HepG2 (cell line): ENCODE data around the gene MRPS25. TPM values are rescaled to one million over a fixed set of nuclear protein-coding genes. Genes with fewer than 3 reads are reported as not detected.
A peak's percentile ranks its signal among the peaks of the same experiment; 100 is the strongest.

Experiments used
- ARID2 ChIP-seq: sonication (generic); formaldehyde crosslinking; IDR thresholded peaks from 2 replicates; pipeline ENCODE4 v1.8.1; 2022; ENCODE audit warnings: mild to moderate bottlenecking, missing genetic modification reagents, borderline replicate concordance
- ELF1 ChIP-seq: sonication (generic); formaldehyde crosslinking; IDR thresholded peaks from 2 replicates; pipeline ENCODE4 v1.4.0; 2020; ENCODE audit warnings: missing genetic modification reagents
- GLI4 ChIP-seq: sonication (generic); formaldehyde crosslinking; IDR thresholded peaks from 2 replicates; pipeline ENCODE4 v1.5.1; 2020; ENCODE audit warnings: missing genetic modification reagents, mild to moderate bottlenecking, moderate library complexity, borderline replicate concordance
- ISX ChIP-seq: sonication (generic); formaldehyde crosslinking; conservative IDR thresholded peaks from 2 replicates; pipeline ENCODE4 v1.5.0; 2020; ENCODE audit warnings: missing genetic modification reagents
- KAT2B ChIP-seq: fragments of 150-350 bp; IDR thresholded peaks from 2 replicates; pipeline ENCODE4 v1.6.1; 2014; ENCODE audit warnings: low read depth, low read length, borderline replicate concordance
- MATR3 ChIP-seq: sonication (generic); formaldehyde crosslinking; IDR thresholded peaks from 2 replicates; pipeline ENCODE4 v1.4.0; 2020; ENCODE audit warnings: missing genetic modification reagents
- NBN ChIP-seq: fragments of 450-650 bp; conservative IDR thresholded peaks from 2 replicates; pipeline ENCODE4 v1.6.1; 2017
- NPAS2 ChIP-seq: sonication (generic); formaldehyde crosslinking; IDR thresholded peaks from 2 replicates; pipeline ENCODE4 v1.8.0; 2022; ENCODE audit warnings: mild to moderate bottlenecking, missing genetic modification reagents, borderline replicate concordance
- TARDBP ChIP-seq: sonication (generic); formaldehyde crosslinking; IDR thresholded peaks from 2 replicates; pipeline ENCODE4 v1.8.0; 2022; ENCODE audit warnings: mild to moderate bottlenecking, missing genetic modification reagents
- TBL1XR1 ChIP-seq: fragments of 150-350 bp; IDR thresholded peaks from 2 replicates; pipeline ENCODE4 v1.6.1; 2014; ENCODE audit warnings: borderline replicate concordance, low read length; ENCODE audit not compliant: partially characterized antibody
- ZNF337 ChIP-seq: sonication (generic); formaldehyde crosslinking; IDR thresholded peaks from 2 replicates; pipeline ENCODE4 v1.5.1; 2020; ENCODE audit warnings: missing genetic modification reagents, low read depth, mild to moderate bottlenecking, borderline replicate concordance
- ZNF432 ChIP-seq: sonication (generic); formaldehyde crosslinking; IDR thresholded peaks from 2 replicates; pipeline ENCODE4 v1.5.0; 2020; ENCODE audit warnings: missing genetic modification reagents, mild to moderate bottlenecking, borderline replicate concordance
- ZNF615 ChIP-seq: sonication (generic); formaldehyde crosslinking; IDR thresholded peaks from 2 replicates; pipeline ENCODE4 v1.5.0; 2020; ENCODE audit warnings: mild to moderate bottlenecking, missing genetic modification reagents, borderline replicate concordance
- ZSCAN29 ChIP-seq: sonication (generic); formaldehyde crosslinking; conservative IDR thresholded peaks from 2 replicates; pipeline ENCODE4 v1.4.0; 2020; ENCODE audit warnings: mild to moderate bottlenecking, missing genetic modification reagents
- polyA plus RNA-seq, 8 experiments: library from polyadenylated mRNA; depleted of rRNA in 3 of 8; stranded (reverse) in 7 of 8; unstranded in 1 of 8; fragments of >200 nt; fragmentation: Illumina TruSeq in 4 of 8; extraction: Trizol in 4 of 8; gene quantifications; 2 replicates each; pipeline versions ENCODE4 v1.2.1 to v1.2.3, GENCODE V29; 2011 to 2016; ENCODE audit warnings: low read depth in 4 of 8, missing spikeins in 1 of 8, mixed read lengths in 1 of 8; ENCODE audit not compliant: insufficient read depth in 1 of 8
- total RNA-seq, 5 experiments: library from RNA; depleted of rRNA; stranded (reverse); fragments of >200 nt; fragmentation: Illumina TruSeq; extraction: Trizol; gene quantifications; 2 replicates each; pipeline ENCODE4 v1.2.3, GENCODE V29; 2016; ENCODE audit warnings: low read depth in 1 of 5
- TF ChIP-seq, protein P1 (sequence below): sonication (generic); formaldehyde crosslinking; IDR thresholded peaks from 2 replicates; pipeline ENCODE4 v1.5.0; 2020; ENCODE audit warnings: mild to moderate bottlenecking, missing genetic modification reagents
- TF ChIP-seq, protein P2 (sequence below): sonication (generic); formaldehyde crosslinking; IDR thresholded peaks from 2 replicates; pipeline ENCODE4 v1.8.0; 2022; ENCODE audit warnings: mild to moderate bottlenecking, missing genetic modification reagents, borderline replicate concordance
- TF ChIP-seq, protein P3 (sequence below), 2 experiments: IDR thresholded peaks; 2 replicates each; pipeline ENCODE4 v1.6.1; 2011 to 2012; ENCODE audit warnings: low read length in 2 of 2, borderline replicate concordance in 1 of 2, low read depth in 1 of 2, mild to moderate bottlenecking in 1 of 2, moderate library complexity in 1 of 2
- TF ChIP-seq, protein P4 (sequence below): sonication (generic); formaldehyde crosslinking; IDR thresholded peaks from 2 replicates; pipeline ENCODE4 v1.4.0; 2020; ENCODE audit warnings: mild to moderate bottlenecking, missing genetic modification reagents, borderline replicate concordance
- TF ChIP-seq, protein P5 (sequence below): IDR thresholded peaks from 2 replicates; pipeline ENCODE4 v1.6.1; 2016; ENCODE audit warnings: low read depth, borderline replicate concordance

The MRPS25 gene
- total and polyA plus RNA-seq, 2 of the 13 experiments (the other 11 are each of a cell fraction or from before 2014, with no cell fraction given): 60.1 to 74.3 TPM

DNA sequence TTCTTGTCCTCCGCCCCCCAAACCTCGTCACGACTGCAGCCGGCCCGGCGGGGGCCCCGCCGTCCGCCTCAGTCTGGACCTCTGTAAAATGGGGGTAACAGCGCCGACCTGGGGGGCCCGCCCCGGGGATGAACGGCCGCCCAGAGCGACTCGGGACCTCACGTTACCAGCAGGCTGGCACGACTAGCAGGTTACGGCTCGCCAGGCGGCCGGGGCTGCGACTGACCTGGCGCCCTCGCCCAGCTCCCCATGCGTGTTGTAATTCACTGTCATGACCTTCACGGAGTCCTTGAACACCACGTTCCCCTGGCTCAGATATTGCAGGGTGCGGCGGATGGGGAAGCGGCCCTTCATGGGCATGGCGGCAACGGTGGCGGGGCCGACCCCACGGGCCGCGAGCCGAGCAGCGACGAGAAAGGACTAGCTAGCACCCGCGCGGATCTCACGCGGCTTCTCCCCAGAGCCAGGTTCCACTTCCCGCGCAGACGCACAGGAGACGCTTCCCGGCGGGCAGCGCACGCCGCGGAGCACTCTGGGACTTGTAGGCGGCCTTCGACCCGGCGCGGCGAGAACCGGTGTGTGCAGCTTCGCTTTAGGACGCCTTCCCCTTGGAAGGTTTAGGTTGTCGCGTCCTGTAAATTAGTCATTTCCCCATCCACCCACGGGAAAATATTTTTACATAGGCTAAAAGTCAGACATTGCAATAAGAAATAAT, at the start of gene MRPS25 (continued):
- TF ChIP-seq, protein P1, sequence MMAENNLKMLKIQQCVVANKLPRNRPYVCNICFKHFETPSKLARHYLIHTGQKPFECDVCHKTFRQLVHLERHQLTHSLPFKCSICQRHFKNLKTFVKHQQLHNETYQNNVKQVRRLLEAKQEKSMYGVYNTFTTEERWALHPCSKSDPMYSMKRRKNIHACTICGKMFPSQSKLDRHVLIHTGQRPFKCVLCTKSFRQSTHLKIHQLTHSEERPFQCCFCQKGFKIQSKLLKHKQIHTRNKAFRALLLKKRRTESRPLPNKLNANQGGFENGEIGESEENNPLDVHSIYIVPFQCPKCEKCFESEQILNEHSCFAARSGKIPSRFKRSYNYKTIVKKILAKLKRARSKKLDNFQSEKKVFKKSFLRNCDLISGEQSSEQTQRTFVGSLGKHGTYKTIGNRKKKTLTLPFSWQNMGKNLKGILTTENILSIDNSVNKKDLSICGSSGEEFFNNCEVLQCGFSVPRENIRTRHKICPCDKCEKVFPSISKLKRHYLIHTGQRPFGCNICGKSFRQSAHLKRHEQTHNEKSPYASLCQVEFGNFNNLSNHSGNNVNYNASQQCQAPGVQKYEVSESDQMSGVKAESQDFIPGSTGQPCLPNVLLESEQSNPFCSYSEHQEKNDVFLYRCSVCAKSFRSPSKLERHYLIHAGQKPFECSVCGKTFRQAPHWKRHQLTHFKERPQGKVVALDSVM: 0 out of 2 replicates have a peak, but pooled peaks have one; percentile 22
- TF ChIP-seq, protein P2, sequence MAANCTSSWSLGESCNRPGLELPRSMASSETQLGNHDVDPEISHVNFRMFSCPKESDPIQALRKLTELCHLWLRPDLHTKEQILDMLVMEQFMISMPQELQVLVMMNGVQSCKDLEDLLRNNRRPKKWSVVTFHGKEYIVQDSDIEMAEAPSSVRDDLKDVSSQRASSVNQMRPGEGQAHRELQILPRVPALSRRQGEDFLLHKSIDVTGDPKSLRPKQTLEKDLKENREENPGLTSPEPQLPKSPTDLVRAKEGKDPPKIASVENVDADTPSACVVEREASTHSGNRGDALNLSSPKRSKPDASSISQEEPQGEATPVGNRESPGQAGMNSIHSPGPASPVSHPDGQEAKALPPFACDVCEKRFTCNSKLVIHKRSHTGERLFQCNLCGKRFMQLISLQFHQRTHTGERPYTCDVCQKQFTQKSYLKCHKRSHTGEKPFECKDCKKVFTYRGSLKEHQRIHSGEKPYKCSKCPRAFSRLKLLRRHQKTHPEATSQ (CRISPR knock-in tag): no peak
- TF ChIP-seq ISX (CRISPR knock-in tag) (no peak), MATR3 (CRISPR knock-in tag) (no peak), NBN (no peak), TBL1XR1 (no peak), GLI4 (no peak), ELF1 (peak; percentile 86), ZNF432 (CRISPR knock-in tag) (no peak), ZSCAN29 (0 out of 2 replicates have a peak, but pooled peaks have one; percentile 68), ZNF337 (CRISPR knock-in tag) (no peak), ZNF615 (no peak), ARID2 (CRISPR knock-in tag) (no peak), KAT2B (no peak), NPAS2 (CRISPR knock-in tag) (no peak), TARDBP (CRISPR knock-in tag) (0 out of 2 replicates have a peak, but pooled peaks have one; percentile 65)
- TF ChIP-seq, protein P3, sequence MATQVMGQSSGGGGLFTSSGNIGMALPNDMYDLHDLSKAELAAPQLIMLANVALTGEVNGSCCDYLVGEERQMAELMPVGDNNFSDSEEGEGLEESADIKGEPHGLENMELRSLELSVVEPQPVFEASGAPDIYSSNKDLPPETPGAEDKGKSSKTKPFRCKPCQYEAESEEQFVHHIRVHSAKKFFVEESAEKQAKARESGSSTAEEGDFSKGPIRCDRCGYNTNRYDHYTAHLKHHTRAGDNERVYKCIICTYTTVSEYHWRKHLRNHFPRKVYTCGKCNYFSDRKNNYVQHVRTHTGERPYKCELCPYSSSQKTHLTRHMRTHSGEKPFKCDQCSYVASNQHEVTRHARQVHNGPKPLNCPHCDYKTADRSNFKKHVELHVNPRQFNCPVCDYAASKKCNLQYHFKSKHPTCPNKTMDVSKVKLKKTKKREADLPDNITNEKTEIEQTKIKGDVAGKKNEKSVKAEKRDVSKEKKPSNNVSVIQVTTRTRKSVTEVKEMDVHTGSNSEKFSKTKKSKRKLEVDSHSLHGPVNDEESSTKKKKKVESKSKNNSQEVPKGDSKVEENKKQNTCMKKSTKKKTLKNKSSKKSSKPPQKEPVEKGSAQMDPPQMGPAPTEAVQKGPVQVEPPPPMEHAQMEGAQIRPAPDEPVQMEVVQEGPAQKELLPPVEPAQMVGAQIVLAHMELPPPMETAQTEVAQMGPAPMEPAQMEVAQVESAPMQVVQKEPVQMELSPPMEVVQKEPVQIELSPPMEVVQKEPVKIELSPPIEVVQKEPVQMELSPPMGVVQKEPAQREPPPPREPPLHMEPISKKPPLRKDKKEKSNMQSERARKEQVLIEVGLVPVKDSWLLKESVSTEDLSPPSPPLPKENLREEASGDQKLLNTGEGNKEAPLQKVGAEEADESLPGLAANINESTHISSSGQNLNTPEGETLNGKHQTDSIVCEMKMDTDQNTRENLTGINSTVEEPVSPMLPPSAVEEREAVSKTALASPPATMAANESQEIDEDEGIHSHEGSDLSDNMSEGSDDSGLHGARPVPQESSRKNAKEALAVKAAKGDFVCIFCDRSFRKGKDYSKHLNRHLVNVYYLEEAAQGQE (IDR thresholded peaks at IDR 0.05; ENCODE audit: borderline replicate concordance in 1 of 2, low read depth in 1 of 2, low read length in 2 of 2): peak in 1 of 2 experiments; percentile 39; a peak in 1 of 4 replicates
- TF ChIP-seq, protein P4, sequence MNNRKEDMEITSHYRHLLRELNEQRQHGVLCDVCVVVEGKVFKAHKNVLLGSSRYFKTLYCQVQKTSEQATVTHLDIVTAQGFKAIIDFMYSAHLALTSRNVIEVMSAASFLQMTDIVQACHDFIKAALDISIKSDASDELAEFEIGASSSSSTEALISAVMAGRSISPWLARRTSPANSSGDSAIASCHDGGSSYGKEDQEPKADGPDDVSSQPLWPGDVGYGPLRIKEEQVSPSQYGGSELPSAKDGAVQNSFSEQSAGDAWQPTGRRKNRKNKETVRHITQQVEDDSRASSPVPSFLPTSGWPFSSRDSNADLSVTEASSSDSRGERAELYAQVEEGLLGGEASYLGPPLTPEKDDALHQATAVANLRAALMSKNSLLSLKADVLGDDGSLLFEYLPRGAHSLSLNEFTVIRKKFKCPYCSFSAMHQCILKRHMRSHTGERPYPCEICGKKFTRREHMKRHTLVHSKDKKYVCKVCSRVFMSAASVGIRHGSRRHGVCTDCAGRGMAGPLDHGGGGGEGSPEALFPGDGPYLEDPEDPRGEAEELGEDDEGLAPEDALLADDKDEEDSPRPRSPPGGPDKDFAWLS (CRISPR knock-in tag): no peak
- TF ChIP-seq, protein P5, sequence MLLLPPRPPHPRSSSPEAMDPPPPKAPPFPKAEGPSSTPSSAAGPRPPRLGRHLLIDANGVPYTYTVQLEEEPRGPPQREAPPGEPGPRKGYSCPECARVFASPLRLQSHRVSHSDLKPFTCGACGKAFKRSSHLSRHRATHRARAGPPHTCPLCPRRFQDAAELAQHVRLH (CRISPR knock-in tag): peak; percentile 85; the same call in 1 of the 2 replicates
